HG03280 (cell line): Measurements from ENCODE around the gene SMAP1.

Experiments
- ATAC-seq: cut with Tn5 transposase; IDR thresholded peaks from one replicate; pipeline ENCODE4 v1.9.1; 2021; ENCODE audit warnings: mild to moderate bottlenecking, moderate library complexity; ENCODE audit not compliant: unreplicated experiment

Gene SMAP1

DNA sequence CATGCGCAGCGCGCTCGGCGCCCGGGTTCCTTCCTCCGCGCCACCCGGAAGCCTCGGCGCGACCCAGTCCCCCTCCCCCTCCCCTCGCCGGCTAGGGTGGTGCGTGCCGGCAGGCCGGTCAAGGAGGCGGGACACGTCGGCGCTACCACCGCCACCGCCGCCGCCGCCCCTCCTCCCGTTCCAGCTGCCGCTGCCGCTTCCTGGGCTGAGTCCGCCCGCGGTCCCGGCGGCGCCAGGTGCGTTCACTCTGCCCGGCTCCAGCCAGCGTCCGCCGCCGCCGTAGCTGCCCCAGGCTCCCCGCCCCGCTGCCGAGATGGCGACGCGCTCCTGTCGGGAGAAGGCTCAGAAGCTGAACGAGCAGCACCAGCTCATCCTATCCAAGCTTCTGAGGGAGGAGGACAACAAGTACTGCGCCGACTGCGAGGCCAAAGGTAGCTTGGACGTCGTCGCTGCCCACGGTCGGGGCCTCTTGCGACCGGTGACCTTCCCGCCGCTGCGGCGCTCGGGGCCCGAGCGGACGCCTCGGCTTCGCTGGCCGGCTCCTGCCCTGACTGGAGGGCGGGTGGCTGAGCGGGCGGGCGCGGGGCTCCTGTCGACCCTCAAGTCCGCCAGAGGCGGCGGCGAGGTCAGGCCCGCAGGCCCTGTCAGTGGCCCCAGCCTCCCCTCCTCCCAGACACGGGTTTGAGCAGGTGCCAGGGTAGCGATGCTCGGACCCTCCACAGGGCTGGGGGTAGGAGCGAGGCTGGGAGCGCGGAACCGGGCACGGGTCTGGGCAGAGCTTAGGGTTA, at the start of gene SMAP1:
Gene SMAP1, plus strand, starts transcription at position 173 of the 788 bp plus-strand sequence. Its CDS starts 141 bp downstream, at position 314.
- peak; percentile 94 for ATAC-seq

DNA sequence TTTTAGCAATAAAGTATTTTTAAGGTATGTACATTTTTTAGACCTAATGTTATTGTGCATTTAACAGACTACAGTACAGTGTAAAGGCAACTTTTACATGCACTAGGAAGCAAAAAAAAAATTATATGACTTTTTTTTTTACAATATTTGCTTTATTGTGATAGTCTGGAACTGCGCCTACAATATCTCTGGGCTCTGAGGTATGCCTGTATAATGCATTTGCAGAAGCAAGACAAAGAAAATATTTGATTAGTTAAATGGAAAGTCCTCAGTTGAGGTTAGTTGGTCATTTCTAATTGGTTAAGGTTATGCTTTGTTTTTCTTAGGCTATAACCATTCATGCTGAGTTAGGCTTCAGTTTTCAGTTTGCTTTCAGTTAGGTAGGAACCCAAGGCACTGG, 46.9 kb upstream of the SMAP1 start:
- no peak for ATAC-seq

DNA sequence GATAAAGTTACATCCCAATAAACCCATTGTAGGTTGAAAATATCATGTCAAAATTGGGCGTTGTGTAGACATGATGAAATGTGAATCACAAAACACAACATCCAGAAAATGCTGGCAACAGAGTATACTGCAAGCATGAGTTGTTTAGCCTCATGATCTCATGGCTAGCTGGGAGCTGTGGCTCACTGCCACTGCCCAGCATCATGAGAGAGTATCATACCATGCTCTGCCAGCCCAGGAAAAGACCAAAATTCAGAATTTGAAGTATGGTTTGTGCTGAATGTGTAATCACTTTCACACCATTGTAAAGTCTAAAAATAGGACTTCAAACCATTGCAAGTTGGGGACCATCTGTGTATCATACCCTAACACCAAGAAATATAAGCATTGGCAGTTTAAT, 45.2 kb upstream of the SMAP1 start:
- no peak for ATAC-seq

DNA sequence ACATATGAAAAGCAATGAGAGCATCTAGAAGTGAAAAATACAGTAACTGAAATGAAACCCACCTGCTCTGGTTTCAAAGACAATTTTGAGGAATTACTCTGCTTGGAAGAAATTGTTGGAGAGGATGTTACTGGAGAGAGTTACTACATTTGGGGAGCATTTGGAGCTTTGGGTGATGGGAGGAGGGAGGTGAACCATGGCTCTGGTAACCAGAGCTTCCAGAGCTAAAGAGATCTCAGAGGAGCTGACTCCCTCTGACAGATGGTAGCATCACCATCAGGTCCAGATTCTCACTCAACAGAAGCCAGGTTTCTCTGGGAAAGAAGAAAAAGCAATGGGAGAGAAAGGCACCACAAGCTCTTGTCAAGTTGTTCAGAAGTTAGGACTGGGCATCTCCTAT, 42.2 kb upstream of the SMAP1 start:
- no peak for ATAC-seq

DNA sequence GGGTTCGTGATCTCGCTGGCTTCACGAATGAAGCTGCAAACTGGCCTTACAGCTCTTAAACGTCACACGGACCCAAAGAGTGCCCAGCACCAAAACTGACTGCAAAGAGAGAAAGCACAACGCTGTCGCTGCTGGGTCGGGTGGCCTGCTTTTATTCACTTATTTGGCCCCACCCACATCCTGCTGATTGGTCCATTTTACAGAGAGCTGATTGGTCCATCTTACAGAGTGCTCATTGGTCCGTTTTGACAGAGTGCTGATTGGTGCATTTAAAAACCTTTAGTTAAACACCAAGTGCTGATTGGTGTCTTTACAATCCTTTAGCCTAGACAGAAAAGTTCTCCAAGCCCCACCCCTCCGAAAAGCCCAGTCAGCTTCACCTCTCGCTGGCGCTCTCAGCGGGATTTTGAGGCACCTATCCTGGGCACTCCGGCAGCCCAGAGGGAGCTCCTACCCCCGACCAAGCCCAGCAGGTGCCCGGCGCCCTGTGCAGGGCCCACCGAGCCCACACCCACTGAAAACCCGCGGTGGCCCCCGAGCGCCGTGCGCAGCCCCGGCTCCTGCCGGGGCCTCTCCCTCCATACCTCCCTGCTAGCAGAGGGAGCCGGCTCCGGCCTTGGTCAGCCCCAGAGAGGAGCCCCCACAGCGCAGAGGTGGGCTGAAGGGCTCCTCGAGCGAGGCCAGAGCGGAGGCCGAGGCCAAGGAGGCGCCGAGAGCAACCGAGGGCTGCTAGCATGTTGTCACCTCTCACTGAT, 40.0 kb upstream of the SMAP1 start:
- ATAC-seq = no peak

DNA sequence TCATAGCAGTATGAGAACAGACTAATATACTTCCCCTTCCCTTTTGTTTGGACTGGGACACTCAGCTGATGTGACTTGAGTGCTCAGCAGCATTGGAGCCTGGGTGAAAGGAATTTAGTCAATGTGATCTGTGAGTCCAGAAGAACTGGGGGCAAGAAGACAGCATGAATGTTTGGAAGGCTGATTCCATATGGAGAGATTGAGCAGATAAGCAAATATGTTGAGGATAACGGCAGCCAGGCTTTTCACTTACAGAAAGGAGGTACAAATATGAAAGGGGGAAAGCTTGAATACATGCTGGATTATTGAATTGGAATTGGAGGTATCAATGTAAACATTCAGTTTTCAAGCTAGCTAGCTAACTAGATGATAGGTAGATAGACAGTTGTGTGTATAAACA, 37.8 kb upstream of the SMAP1 start:
- no peak for ATAC-seq

DNA sequence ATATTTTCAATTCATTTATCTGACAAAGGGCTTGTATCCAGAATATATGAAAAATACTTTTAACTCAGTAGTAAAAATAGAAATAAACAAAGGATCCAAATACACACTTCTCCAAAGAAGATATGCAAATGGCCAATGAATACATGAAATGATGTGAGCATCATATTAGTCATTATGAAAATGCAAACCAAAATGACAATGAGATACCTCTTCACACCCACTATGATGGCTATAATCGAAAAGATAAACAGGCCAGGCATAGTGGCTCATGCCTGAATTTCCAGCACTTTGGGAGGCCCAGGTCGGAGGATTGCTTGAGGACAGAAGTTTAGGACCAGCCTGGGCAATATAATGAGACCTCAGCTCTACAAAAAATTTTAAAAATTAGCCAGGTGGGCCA, 33.8 kb upstream of the SMAP1 start:
- ATAC-seq = no peak

DNA sequence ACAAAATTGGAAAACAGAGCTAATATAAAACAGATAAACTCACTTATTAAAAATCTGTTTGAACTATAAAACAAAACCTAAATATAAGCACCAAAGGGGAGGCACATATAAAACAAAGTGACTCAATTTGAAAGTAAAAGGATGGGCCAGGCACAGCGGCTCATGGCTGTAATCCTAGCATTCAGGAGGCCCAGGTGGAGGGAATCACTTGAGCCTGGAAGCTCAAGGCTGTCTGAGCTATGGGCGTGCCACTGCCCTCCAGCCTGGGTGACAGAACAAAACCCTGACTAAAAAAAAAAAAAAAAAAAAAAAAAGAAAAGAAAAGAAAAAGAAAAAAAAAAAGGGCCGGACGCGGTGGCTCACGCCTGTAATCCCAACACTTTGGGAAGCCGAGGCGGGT, 31.1 kb upstream of the SMAP1 start:
- no peak for ATAC-seq

DNA sequence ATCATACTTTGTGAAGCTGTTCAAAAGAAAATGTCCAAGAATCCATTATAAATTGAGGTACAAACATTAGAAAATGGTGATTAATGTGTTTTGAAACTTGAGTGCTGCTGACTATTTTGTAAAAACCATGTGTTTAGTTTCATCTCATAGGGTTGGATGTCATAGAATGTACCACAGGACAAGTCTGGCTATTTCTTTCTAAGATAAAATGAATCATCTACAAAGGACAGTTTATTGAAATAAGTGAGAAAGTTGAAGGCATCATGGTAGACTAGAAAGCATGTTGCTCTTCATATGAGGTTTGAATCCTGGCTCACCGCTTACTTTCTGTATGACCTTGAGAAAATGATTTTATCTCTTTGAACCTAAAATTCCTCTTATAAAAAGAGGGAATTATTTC, 29.2 kb upstream of the SMAP1 start:
- ATAC-seq = no peak

DNA sequence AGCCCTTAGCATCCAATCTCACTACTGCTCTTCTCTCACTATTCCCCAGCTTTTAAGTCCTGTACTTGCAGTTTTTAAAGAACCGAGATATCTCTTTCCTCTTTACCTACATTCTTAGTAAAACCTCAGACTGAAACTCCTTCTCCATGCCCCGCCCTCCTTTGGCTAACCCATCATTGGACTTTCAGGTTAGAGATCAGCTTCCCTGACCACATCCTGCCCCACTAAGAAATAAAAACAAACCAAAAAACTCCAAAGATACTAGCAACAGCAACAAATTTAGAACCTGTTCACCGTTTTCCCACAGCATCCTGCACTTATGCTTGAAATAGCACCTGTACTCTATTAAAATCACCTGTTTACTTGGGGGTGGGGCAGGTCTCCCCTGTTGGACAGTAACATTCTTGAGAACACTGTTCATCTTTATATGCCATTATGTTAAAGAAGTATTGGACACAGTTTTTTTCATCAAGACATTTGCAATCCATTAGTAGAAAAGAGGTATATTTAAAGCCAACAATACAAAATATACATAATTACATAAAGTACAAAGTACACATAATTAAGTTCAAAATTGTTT, 16.3 kb upstream of the SMAP1 start:
- no peak for ATAC-seq

DNA sequence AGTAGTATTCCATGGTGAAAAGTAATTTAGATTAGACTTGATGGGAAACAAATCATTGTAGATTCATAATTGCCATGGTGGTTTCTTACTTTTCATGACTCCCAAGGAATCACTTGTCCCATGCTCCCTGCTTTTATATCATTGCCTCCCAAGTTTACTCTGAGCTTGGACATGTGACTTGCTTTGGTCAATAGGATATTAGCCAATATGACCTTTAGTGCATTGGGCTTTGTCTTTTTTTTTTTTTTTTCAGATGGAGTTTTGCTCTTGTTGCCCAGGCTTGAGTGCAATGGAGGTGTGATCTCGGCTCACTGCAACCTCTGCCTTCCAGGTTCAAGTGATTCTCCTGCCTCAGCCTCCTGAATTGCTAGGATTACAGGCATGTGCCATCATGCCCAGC, 15.5 kb upstream of the SMAP1 start:
- no peak for ATAC-seq

DNA sequence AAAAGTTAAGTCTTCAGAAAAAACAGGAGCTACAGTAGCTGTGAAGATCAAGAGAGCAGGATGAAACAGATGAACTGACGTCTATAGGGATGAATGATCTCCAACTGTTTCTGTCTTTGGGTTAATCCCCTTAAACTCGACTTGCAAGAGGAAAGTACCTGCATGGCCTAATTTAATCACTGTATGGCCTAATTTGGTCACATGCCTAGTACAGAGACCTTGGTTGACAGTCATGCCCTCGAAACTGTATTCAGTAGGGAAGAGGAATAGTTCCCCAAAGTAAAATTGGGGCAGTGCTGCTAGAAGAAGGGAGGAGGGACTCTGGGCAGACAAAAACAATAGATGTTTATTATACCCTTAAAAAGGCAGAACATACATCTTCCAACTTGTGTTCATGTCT, 10.0 kb upstream of the SMAP1 start:
- ATAC-seq = no peak

DNA sequence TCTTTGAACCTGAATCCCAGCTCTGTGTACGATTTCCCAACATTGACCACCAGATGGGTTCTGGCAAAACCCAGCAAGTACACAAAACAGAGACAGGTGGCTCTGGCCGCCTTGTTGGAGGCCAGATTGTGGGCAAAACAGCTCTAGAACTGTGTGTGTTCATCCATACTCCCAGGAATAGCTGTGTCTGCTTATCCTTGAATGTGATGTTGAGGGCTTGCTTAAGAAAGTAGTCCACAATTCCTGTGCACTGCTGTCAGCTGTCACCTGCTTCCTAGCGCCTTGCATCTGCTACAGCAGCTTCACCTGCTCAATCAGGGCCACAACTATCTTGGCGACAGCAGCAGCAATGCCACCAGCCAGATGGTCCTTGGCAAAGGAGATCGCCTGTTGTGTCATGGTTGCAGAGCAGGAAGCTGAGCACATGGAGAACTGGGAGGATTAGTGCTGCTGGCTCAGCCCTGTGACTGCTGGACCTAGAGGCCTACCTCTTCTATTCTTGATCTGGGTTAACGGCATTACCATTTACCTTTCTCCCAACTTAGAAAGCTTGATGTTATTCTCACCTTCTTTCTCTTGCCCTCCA, 3.7 kb upstream of the SMAP1 start:
- no peak for ATAC-seq

DNA sequence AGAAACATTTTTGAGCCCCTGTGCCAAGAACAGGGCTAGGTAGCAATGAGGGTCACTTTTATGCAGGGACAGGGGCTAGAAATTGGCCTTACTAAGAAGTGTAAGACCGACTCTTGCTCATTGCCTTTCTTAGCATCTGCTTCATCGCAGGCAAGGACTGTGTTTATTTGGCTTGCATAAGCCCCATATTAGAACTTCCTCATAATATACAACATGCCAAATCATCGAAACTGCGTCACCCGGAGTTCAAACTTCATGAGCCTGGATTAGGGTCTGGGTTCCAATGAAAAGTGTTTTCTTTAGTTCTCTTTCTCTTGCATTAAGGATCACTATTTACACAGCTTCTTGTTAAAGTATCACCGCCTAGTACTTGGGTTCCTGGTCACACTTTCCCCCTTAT, 977 bp upstream of the SMAP1 start:
- ATAC-seq = no peak

DNA sequence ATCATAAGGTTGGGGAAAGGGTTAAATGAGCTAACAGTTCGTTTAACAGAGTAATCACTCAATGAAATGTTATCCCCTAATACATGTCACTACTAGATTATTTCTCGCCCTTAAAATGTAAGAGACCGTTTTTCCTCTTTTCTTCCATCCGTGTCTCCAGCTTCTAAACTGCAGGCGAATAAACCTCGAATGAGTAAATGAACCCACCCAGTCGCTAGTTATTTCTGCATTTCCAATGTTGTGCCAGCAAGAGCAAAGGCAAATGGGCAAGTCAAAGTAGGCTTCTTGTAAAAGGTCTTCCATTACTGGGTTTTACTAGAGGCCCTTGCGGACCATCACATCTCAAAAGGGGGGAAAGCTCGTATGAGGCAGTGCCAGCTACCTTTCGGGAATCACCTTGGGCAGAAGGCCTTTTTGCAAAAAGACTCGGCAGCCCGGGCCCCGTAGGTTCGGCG, 400 bp upstream of the SMAP1 start:
- ATAC-seq = peak; percentile 1

DNA sequence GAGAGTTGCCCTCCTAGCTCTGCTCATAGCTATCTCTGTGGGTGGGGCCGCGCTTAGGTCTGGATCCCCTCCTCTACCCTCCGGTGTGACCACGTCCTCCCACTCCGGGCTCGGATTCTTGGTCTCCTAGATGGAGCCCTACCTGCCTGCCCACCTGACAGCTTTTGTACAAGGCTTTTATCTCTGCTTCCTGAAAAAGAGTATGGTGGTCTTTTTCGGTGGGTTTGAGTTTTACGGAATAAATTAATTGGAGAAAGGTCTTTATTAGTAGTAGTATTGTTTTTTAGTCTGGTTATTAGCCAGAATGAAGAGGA, 773 bp downstream of the SMAP1 start:
- no peak for ATAC-seq

DNA sequence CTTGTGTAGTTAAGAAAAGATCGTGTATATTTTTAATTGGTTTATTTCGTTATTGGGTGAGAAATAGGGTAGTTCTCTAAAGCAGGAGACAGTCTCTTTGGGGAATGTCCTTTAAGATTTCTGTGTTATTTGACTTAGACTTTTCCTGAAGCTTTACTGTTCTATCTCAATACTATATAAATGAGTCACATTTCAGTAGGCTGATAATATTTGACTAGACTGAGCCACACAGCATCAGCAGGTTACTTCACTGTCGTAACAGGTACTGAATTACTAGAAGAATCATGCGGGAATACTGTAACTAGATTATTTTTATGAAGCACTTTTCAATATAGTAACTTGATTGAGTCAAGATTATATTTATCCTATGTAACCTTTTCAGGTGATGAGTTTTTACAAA, 1.4 kb downstream of the SMAP1 start:
- ATAC-seq = no peak

DNA sequence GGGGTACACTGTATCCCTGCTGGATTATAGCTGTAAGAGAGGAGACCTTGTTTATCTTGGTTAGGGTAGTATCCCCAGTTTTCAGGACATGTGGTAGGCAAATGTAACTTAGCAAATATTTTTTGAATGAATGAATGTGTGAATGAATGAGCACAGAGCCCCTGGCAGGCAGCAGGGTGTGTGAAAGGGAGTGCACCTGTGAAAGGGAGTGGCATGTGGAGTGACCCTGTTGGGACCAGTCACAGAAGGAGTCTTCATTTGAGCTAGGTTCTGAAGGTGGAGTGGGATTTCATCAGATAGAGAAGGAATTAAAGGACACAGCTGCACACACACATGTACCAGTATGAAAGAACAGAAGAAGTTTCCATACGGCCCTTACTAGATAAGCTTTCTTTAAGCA, 4.9 kb downstream of the SMAP1 start:
- ATAC-seq = no peak

DNA sequence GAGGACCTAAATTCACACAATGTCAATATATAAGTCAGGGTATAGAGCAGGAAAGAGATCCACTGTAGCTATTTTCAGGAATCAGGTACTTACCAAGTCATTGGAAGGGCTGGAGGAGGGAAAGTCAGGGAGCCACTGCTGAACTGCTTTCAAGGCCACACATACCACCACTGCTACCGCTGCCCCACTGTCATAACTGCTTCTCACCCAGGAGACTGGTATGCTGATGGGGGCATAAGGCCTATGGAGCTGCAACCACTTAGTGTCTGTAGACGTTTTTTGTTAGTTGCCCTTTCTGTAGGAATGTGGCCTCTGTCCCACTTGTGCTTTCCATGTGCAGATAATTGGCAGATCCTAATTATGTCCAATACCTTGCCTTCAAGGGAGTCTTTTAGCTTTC, 5.4 kb downstream of the SMAP1 start:
- no peak for ATAC-seq

DNA sequence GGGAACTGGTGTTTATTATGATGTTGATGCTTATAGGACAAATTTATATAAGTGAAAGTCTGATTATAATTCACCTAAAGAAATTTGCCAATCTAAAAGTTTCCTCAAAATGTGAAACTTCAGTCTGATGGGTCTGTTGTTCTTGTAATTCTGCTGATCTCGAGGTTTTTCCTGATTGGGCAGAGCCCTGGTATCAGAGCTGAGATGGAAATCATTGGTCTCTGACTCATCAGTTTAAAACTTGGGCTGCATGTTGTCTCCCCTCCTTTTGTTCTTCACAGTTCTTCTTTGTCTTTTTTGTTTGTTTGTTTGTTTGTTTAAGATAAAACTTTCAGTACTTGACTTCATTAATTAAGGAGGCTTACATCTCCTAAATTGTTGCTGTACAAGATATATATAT, 5.9 kb downstream of the SMAP1 start:
- ATAC-seq = no peak

DNA sequence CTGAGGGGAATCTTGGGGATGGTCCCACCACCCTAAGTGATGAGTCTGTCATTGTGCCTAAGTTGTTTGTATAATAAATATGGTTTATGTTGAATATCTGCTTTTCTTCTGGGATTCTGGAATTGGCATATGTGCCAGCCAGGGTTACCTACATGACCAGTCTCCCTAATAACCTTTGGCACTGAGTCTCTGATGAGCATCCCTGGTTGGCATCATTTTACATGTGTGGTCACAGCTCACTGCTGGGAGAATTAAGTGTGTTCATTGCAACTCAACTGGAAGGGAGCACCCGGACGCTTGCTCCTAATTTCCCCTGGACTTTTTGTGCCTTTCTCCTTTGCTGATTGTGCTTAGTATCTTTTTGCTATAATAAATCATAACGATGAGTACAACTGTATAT, 8.1 kb downstream of the SMAP1 start:
- no peak for ATAC-seq

DNA sequence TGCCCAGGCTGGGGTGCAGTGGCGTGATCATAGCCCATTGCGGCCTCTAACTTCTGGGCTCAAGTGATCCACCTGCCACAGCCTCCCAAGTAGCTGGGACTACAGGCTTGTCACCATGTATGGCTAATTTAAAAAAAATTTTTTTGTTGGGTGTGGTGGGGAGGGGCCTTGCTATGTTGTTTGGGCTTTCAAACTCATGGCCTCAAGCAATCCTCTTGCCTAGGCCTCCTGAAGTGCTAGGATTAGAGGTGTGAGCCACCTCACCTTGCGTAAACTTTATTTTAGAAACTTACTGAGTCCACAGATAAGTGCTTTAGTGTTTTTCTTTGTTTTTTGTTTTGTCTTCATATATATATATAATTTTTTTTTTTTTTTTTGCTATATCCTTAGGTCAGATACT, 9.1 kb downstream of the SMAP1 start:
- ATAC-seq = no peak
